Measurements from ENCODE around the gene PLD4. TPM values are rescaled to one million over a fixed set of nuclear protein-coding genes. Genes with fewer than 3 reads are reported as not detected.

The PLD4 gene
- total and polyA plus RNA-seq, 2 of the 8 experiments (the other 6 are each of a cell fraction or from before 2014, with no cell fraction given) = 0.05 TPM; not detected in 1

DNA sequence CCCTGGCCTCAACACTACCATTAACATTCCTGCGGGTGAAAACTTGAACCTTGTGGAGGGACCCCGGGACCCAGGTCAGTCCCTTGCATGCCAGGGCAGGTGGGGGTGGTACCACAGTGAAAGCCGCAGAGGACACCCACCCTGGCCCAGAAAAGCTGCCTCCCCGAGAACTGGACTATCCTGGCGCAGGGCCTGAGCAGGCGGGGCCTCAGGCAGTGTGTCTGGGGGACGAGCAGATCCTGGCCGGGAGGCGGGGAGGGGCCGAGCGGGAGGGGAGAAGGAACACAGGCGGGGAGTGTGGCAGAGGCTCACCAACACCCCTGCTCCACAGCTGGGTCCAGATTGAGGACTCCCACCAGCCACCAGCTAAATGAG, 43.5 kb downstream of the PLD4 start (continued):
- TF ChIP-seq POLR2AphosphoS5 (IDR thresholded peaks at IDR 0.05; ENCODE audit: low read depth, low read length) = no peak
- no peak for TF ChIP-seq RXRA (IDR thresholded peaks at IDR 0.05; ENCODE audit: insufficient read depth, low read depth, low read length)
- TF ChIP-seq PHF8 (conservative IDR thresholded peaks at IDR 0.05; ENCODE audit: low read depth, low read length) = no peak
- TF ChIP-seq RNF2 (IDR thresholded peaks at IDR 0.05; ENCODE audit: borderline replicate concordance, low read depth, low read length, missing control alignments, poor library complexity, severe bottlenecking) = no peak
- no peak for TF ChIP-seq RAD21 (IDR thresholded peaks at IDR 0.05 in 1 of 2, conservative IDR thresholded peaks at IDR 0.05 in 1 of 2; ENCODE audit: low read depth in 2 of 2, low read length in 2 of 2)
- no peak for TF ChIP-seq NRF1 (IDR thresholded peaks at IDR 0.05; ENCODE audit: low read depth, low read length)
- TF ChIP-seq, protein P1, sequence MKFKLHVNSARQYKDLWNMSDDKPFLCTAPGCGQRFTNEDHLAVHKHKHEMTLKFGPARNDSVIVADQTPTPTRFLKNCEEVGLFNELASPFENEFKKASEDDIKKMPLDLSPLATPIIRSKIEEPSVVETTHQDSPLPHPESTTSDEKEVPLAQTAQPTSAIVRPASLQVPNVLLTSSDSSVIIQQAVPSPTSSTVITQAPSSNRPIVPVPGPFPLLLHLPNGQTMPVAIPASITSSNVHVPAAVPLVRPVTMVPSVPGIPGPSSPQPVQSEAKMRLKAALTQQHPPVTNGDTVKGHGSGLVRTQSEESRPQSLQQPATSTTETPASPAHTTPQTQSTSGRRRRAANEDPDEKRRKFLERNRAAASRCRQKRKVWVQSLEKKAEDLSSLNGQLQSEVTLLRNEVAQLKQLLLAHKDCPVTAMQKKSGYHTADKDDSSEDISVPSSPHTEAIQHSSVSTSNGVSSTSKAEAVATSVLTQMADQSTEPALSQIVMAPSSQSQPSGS (IDR thresholded peaks at IDR 0.05; ENCODE audit: low read length) = no peak
- no peak for TF ChIP-seq CEBPB (IDR thresholded peaks at IDR 0.05; ENCODE audit: low read depth, low read length)

All from H1 (cell line).